Ishikawa (cell line): ENCODE measurements around the gene PRR36.

Experiments used
- CEBPB ChIP-seq: IDR thresholded peaks from 2 replicates; pipeline ENCODE4 v1.6.1; 2012
- CREB1 ChIP-seq: IDR thresholded peaks from 2 replicates; pipeline ENCODE4 v1.6.1; 2012; ENCODE audit warnings: low read depth
- EGR1 ChIP-seq: IDR thresholded peaks from 2 replicates; pipeline ENCODE4 v1.6.1; 2012
- EP300 ChIP-seq: IDR thresholded peaks from 2 replicates; pipeline ENCODE4 v1.6.1; 2012; ENCODE audit warnings: borderline replicate concordance
- FOXM1 ChIP-seq: IDR thresholded peaks from 2 replicates; pipeline ENCODE4 v1.6.1; 2012; ENCODE audit warnings: low read depth, borderline replicate concordance
- MAX ChIP-seq: IDR thresholded peaks from 2 replicates; pipeline ENCODE4 v1.6.1; 2012
- NFIC ChIP-seq: IDR thresholded peaks from 2 replicates; pipeline ENCODE4 v1.6.1; 2012
- RAD21 ChIP-seq: IDR thresholded peaks from 2 replicates; pipeline ENCODE4 v1.6.1; 2012; ENCODE audit warnings: low read depth
- REST ChIP-seq: IDR thresholded peaks from 2 replicates; pipeline ENCODE4 v1.6.1; 2012; ENCODE audit warnings: low read depth, mild to moderate bottlenecking
- TAF1 ChIP-seq: IDR thresholded peaks from 2 replicates; pipeline ENCODE4 v1.6.1; 2012; ENCODE audit warnings: low read depth, mild to moderate bottlenecking
- TCF12 ChIP-seq: IDR thresholded peaks from 2 replicates; pipeline ENCODE4 v1.6.1; 2012; ENCODE audit warnings: low read depth
- TEAD4 ChIP-seq: IDR thresholded peaks from 2 replicates; pipeline ENCODE4 v1.6.1; 2012
- USF1 ChIP-seq: IDR thresholded peaks from 2 replicates; pipeline ENCODE4 v1.6.1; 2012
- YY1 ChIP-seq: IDR thresholded peaks from 2 replicates; pipeline ENCODE4 v1.6.1; 2012; ENCODE audit warnings: low read depth
- ZBTB7A ChIP-seq: IDR thresholded peaks from 2 replicates; pipeline ENCODE4 v1.6.1; 2012; ENCODE audit warnings: low read depth

Gene PRR36

GRCh38 chr19:7830272-7830771, 43.9 kb downstream of the PRR36 start:
- TF ChIP-seq TAF1, result no peak
- peak; percentile 77; the same call in 1 of the 2 replicates for TF ChIP-seq ZBTB7A
- no peak for TF ChIP-seq YY1
- no peak for TF ChIP-seq TCF12
- TF ChIP-seq REST, result no peak
- TF ChIP-seq TEAD4, result no peak

DNA sequence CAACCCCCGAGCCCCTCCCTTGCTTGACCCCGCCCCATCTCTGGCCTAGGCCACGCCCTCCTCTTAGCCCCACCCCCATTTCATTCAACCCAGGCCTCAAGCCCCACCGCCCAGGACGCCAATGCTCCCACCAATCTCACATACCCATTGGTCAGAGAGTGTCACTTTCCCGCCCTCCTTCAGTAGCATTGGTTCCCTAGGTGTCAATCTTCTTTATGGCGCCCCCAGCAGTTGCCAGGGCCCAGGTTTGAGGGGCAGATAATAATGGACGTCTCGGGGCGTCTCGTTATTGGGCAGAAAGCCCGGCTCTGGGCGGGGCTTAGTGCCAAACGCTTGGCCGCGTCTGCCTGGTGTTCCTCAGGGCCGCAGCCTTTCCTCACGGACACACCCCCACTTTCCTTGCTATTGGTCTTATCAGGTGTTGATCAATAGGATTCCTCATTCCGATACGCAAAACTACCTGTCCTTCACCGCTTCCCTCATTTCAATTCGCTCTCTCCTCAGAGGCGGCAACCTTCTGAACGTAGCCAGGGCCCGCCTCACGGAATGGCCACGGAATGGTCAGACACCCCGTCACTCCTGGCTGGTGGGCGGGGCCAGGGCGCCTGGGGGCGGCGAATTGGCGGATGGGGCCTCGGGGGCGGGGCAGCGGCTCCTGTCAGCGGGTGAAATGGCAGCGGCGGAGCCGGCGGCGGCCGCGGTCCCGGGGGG, 44.5 kb downstream of the PRR36 start, which contains the start of gene EVI5L:
EVI5L (plus strand) TSS at position 658 of the 711 bp plus-strand sequence. CDS start 16,325 bp downstream, outside the sequence.
- TF ChIP-seq USF1 (no peak), CREB1 (peak; percentile 87), MAX (0 out of 2 replicates have a peak, but pooled peaks have one; percentile 27), TAF1 (no peak), YY1 (peak; percentile 79), TEAD4 (no peak), ZBTB7A (no peak), EGR1 (0 out of 2 replicates have a peak, but pooled peaks have one; percentile 56), CEBPB (no peak), RAD21 (no peak), NFIC (peak; percentile 25; the same call in 1 of the 2 replicates), TCF12 (peak; percentile 27; the same call in 1 of the 2 replicates), EP300 (0 out of 2 replicates have a peak, but pooled peaks have one; percentile 12), FOXM1 (no peak), REST (no peak)

GRCh38 chr19:7829166-7829520, 45.0 kb downstream of the PRR36 start:
- TF ChIP-seq CREB1 (no peak), USF1 (no peak), TCF12 (no peak)

- TF ChIP-seq MAX, result no peak
Measured at GRCh38 chr19:7823686-7824301, 50.4 kb downstream of the PRR36 start.

GRCh38 chr19:7822910-7823515, 51.2 kb downstream of the PRR36 start:
- no peak for TF ChIP-seq EGR1
- TF ChIP-seq TCF12, result no peak
- TF ChIP-seq EP300, result no peak
- no peak for TF ChIP-seq MAX
- no peak for TF ChIP-seq FOXM1
- no peak for TF ChIP-seq TAF1
- no peak for TF ChIP-seq CREB1
- no peak for TF ChIP-seq YY1
- TF ChIP-seq ZBTB7A, result no peak
- no peak for TF ChIP-seq REST
- TF ChIP-seq TEAD4, result no peak
